GM18858 (cell line): ENCODE data around the gene ZNRD2.

Experiments used
- ATAC-seq: cut with Tn5 transposase; IDR thresholded peaks from one replicate; pipeline ENCODE4 v1.9.1; 2021; ENCODE audit not compliant: unreplicated experiment

Gene ZNRD2

DNA sequence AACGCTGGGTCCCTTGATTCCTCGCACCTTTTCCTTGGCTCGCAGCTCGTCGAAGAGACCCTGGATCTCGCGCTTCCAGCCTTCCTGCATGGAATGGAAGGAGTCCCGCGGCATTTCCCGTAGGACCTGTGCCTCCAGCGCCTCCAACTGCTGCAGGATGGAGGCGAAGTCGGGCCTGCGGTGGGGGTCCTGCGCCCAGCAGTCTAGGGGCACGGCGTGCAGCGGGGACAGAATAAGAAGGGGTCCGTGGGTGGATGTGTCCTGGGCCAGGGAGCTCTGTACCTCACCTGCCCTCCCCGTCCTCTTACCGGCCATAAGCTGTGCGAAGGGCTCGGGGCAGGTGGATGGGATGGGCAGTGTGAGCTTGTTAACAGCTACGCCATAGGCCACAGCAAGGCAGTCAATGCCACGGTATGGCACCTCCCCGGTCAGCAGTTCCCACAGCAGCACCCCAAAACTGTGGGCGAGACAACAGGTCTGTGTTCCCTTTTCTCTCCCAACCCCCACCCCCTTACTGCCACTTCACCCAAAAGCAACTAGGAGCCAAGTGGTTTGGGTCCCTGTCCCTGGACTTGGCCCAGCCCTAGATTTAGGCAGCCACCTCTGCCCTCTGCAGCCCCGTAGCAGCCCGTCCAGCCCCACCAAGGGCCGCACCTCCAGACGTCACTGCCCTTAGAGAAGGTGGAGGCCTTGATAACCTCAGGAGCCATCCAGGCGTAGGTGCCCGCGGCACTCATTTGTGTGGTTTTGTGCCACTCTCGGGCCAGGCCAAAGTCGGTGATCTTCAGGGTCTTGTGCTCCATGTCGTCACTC lies 37.5 kb downstream of the ZNRD2 start:
- no peak for ATAC-seq

DNA sequence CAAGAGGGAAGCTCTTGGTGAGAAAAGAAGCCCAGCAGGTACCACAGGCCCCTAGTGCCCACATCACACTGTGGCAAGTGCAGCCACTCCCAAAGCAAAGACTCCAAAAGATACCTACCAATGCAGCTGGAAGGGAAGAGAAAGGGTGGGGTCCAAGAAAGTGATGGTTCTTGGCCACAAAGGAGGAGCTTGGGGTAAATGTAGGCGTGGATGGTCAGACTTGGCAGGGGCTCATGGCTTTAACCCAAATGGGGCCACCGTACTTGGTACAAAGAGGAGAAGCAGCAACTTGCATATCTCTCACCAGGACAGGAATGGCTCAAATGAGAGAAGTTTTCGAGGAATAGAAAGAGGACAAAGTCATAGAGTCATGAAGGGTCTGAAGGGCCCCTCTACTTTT lies 39.0 kb downstream of the ZNRD2 start:
- ATAC-seq, result no peak

DNA sequence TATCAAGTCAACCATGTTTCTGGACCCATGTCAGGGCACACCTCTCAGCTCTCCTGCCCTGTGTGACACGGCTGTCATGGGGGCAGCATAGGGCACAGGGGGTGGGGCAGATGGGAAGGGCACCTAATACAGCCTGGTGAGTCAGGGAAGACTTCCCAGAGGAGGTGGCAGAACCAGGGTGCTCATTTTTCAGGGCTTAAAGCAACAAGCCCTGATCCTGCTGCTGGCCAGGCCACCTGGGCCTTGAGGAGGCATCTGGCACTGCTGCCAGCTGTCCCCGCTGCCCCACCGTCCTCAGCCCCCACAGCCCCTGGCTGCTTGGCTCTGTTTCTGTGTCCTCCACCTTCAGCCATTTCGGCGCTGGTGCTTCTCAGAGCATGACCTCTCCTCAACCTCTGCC lies 39.4 kb downstream of the ZNRD2 start:
- ATAC-seq, result no peak

DNA sequence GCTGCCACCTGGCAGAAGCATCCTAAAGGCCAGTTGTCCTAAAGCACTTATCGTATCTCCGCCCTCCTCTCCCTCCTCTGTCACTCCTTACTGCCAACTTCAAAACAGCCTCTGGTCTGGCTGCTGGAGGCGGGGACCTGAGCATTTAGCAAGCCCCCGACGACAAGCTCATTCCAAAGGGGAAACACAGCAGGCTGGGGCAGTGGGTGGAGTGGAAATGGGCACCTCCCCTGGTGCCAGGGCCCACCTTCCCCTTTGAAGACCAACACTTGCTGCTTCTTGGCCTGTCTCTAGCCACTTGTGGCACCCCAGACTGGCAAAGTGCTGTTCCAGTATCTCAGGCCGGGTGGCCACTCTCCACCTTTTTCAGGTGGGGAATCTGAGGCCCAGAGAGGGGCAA lies 40.1 kb downstream of the ZNRD2 start:
- ATAC-seq, result no peak

DNA sequence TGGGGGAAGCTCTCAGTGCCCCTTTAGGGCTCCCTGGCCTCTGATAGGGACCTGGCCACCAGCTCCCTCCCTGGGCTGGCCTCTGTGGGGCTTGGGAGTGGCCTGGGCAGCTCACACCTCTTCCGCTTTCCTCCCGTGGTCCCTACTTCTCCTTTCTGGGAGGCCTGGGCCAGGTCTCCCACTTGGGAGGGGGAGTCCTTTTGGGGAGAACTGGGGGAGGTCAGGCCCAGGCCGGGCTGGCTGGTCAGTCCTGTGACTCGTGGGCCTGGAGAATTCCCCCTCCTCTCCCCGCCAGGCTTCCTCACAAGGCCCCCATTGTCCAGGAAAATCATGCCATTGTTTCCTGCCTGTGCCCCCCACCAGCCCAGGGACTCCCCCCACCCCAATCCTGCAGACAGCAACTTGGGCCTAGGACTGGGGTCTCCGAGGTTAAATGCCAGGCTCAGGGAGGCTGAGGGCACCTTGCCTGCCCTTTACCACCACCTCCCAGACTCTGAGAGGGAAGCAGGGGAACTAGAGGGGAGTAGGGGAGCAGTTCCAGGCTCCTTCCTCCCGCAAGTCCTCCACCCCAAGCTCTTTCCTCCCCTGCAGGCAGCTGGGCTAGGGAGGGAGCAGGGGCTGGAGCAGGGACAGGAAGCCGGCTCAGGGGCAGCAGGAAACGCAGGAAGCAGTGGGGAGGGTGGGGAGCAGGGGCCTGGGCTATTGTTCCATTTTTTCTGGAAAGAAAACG lies 40.9 kb downstream of the ZNRD2 start:
- ATAC-seq, result no peak

DNA sequence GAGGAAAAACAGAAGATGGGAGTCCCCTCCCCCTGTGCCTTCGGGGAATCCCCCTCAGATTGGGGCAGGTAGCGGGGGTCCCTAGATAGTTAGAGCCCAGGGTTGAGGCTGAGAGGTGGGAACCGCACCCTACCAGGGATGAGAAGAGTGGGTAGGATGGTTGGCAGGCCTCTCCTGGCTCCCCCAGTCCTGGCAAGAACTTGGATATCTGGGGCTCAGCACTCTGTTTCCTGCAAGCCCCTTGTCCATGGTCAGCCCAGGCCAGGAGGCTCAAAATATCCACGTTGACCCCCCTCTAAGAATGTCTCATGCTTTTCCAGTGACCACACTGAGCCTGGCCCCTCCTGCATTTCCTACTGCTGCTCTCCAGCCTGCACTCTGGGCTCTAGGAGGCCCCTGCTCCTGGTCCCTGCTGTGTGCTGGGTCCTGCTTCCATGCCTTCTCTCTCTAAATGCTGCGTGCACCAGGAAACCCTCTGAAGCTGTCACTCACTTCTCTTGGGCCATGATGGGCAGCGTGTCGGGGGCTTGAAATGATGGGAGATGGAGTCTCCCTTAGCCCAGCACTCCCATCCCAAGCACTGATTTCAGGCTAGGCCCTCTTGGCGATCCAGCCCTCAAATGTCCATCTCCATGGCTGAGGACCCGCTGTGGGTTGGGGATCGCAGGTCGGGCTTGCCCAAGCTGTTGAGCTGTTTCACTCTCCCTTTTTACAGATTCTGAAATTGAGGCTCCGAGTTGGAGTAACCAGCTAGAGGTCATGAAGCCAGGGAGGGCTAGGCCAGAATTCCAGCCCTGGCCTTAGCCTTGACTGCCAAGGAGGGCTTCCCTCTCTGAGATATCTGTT lies 41.7 kb downstream of the ZNRD2 start:
- ATAC-seq, result no peak

DNA sequence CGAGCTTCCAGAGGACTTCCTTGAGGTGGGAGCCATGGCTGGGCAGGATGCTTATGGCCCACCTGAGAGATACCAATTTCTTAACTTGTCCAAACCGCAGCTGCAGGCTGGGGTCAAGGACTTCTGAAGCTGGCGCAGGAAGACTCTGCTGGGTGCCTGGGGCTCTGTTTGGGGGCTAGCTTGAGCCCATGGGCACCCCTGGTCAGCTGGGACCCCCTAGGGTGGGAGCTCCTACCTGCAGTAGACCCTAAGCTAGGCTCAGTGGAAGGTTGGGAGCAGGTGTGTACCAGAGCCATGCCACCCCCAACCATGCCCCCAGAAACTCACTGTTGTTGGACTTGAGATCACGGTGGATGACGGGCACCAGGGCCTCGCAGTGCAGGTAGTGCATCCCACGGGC lies 42.4 kb downstream of the ZNRD2 start:
- no peak for ATAC-seq

DNA sequence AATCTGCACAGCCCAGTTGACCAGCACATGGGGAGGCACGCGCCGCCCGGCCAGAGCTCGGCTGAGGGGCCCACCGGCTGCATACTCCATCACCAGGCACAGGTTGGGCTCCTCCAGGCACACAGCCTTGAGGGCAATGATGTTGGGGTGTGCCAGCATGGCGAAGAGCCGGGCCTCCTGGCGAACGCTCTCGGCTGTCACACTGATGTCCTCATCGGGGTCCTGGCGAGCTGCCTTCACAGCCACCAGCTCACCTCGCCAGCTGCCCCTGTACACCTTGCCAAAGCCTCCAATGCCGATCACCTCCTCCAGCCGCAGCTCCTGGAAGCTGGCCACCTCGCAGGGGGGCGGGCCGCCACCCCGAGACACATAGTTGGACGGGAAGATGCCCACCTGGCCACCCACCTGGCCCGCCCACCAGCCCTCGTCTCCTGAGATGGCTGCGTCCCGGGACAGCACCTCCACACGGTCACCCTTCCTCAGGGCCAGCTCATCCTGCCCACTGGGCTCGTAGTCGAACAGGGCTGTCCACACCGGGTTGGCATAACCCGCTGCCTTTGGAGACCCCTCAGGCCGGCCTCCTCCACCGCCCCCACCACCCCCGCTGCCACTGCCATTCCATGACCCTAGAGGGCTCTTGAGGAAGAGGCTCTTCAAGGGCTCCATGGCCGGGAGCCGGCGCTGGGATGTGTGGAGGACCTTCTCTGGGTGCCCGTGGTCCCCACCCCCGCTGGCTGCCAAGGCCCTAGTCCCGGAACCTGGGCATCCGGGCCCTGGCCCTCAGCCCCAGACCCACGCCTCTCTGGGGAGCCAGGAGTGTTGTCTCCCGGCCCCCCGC lies 43.0 kb downstream of the ZNRD2 start:
- no peak for ATAC-seq

DNA sequence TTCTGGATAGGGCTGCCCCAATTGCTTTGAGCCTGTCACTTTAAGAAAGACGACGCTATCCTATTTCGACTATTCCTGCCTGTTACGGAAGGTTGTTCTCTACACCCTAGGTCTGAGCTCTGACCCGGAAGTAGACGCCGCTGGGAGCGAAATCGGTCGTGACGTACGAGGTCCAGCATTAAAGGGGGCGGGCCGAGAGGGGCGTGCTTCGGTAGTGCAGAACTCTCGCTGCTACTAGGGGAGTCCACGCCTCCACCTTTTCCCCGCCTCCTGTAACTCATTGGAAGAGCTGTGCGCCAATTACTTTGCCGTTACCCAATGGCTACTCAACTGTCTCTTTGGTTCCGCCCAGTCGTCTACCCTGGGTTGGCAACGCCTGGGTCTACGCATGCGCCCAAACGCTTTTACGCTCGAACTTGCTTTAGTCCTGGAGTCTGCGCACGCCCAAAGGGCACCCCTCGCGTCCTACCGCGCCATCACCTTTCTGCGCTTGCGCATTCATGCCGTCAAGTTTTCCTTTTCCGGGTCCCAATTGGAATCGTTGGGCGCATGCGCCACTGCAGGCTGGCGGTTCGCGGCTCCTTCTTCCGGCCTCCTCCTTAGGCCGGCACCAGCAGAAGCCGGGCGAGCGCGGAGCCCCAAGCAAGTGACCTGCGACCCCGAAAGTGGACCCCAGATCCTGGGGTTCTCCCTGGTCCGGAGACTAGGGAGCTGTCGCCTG lies 45.1 kb downstream of the ZNRD2 start, which contains the start of gene PCNX3:
TSS of gene PCNX3 (plus strand) at position 548 of the 721 bp plus-strand sequence. CDS start 536 bp downstream, outside the sequence.
- ATAC-seq, result peak; percentile 69

DNA sequence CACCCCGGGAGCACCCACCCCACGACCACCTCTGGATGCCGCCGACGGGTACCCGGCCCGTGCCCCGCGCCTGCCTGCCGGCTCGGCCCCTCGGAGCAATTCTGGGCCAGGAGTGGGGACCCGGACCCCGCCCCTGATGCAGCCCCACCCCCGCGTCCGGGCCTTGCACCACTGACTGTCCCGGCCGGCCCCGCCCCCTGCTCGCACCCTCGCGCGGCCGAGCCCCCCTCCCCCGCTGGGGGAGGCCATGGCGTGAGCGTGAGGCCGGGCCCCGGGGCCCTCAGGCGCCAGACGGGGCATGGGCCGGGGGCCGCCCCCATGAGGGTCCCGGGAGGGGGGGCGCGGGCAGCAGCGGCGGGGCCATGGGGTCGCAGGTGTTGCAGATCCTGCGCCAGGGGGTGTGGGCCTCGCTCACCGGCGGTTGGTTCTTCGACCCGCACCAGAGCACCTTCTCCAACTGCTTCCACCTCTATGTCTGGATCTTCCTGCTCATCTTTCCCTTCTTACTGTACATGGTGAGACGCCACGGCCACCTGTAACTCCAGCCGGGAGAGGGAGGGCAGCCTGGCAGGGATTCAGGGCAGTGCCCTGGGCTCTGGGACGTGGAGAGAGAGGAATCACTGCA lies 45.8 kb downstream of the ZNRD2 start:
- no peak for ATAC-seq

DNA sequence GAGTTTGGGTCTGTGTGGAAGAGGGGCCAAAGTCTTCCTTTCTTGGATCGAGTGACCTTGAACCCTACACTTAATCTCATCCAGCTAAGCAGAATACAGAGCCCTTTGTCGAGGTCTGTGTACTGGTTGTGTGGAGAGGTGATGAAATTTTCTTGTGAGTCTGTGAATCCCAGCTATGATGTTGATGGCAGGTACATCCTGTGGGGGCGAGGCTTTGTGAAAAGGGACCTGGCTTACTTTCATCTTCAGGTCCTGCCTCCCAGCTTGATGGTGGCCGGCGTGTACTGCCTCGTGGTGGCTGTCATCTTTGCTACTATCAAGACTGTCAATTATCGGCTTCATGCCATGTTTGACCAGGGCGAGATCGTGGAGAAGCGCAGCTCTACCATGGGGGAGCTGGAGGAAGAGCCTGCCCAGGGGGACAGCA lies 46.3 kb downstream of the ZNRD2 start:
- no peak for ATAC-seq

DNA sequence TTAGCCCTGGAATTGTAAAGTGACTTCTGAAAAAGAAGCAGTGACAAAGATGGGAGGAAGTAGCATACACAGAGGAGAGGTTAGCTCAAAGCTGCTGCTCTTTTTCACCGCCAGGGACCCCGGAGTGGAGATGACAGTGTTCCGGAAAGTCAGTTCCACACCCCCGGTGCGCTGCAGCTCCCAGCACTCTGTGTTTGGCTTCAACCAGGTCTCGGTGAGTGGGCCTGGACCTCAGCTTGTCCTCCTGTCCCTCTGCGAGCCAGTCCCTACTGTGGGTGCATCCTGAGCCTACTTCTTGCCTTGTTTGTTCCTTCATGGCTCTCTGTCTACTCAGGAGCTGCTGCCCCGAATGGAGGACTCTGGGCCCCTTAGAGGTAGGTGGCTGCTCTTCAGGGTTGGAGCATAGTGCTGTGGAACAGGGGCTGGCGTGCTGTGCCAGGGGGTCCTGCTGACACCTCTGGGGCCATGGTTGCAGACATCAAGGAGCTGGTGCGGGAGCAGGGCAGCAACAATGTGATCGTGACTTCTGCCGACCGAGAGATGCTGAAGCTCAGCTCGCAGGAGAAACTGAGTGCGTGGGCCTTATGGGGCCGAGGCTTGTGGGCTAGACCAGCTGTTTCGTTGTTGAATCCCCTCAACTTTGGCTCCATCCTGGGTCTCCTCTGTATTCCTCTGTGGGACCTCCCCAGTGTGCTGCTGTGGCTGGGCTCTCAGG lies 47.0 kb downstream of the ZNRD2 start:
- no peak for ATAC-seq

DNA sequence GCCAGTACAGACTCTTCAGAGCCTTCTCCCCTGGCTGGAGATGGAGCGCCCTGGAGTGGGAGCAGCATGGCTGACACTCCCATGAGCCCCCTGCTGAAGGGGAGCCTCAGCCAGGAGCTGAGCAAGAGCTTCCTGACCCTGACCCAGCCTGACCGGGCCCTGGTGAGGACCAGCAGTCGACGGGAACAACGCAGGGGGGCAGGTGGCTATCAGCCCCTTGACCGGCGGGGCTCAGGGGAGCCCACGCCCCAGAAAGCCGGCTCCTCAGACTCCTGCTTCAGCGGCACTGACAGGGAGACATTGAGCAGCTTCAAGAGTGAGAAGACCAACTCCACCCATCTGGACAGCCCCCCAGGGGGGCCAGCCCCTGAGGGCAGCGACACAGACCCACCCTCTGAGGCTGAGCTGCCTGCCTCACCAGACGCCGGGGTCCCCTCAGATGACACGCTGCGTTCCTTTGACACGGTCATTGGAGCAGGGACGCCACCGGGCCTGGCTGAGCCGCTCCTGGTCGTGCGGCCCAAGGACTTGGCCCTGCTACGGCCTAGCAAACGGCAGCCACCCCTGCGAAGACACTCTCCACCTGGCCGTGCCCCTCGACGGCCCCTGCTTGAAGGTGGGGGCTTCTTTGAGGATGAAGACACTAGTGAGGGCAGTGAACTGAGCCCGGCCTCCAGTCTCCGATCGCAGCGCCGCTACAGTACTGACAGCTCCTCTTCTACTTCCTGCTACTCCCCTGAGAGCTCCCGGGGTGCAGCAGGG lies 47.9 kb downstream of the ZNRD2 start:
- no peak for ATAC-seq

DNA sequence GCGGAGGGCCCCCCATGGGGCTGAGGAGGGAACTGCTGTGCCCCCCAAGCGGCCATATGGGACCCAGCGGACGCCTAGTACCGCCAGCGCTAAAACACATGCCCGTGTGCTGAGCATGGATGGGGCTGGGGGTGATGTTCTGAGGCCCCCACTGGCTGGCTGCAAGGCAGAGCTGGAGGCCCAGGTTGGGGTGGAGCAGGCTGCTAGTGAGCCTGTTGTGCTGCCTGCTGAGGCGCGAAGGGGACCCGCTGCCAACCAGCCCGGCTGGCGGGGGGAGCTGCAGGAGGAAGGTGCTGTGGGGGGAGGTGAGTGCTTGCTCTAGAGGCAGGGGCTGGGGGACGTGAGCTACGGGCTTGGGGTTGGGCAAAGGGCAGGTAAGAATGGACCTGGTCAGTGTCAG lies 48.5 kb downstream of the ZNRD2 start:
- no peak for ATAC-seq

DNA sequence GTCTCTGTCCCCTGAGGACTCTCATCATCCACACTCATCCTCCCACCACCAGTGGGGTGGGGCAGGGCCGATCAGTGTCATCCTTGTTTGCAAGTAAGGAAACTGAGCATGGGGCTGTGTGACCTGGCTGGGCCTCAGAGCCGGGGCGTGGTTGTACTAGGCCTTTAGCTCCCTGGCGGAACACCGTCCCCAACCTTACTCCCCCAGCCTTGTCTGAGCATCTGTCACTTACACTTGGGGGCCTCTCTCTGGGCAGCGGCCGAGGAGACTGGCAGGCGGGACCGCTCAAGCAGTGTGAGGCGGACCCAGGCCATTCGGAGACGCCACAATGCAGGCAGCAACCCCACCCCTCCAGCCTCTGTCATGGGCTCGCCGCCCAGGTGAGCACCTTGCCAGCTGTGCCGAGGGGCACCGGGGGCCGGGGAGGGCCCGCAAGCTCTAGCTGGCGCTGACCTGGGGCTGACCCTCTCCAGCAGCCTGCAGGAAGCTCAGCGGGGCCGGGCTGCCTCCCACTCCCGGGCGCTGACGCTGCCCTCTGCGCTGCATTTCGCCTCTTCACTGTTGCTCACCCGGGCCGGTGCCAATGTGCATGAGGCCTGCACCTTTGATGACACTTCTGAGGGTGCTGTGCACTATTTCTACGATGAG lies 49.1 kb downstream of the ZNRD2 start:
- ATAC-seq, result no peak

DNA sequence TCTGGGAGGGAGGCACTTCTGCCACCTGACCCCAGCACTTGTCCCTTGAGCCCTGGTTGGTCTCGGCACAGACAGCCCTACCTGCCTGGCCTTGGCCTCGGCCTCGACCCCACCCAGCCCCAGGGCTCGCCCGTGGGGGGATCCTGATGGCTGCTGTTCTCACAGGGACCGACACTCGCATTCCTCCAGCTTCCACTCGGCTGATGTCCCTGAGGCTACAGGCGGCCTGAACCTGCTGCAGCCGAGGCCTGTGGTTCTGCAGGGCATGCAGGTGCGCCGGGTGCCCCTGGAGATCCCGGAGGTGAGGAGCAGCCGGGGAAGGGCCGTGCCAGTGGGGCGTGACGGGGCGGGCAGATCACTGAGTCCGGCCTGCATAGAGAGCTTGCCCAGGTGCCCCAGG lies 50.4 kb downstream of the ZNRD2 start:
- ATAC-seq, result no peak

DNA sequence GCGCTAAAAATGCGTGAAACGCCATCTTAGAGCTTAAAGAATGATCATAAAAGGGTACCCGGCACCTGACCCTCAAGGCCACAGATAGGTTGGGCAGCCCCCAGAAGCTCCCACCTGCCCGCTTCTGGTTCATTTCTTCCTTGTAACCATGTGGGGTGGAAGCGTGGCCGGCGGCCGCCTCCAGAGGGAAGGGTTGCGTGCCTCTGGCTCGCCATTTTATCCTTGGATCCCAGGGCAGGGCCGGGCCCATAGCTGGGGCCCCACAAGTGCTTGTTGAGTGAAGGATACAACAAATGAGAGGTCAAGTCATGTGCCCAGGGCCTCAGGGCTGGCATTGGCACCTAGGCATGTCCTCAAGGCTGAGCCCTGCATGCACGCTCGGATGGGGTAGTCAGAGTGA lies 51.2 kb downstream of the ZNRD2 start:
- no peak for ATAC-seq
